ENCODE results near the gene IMMP2L.

- TF ChIP-seq DPF2 (CRISPR knock-in tag; IDR thresholded peaks at IDR 0.05; ENCODE audit: borderline replicate concordance, low read depth): no peak
- TF ChIP-seq SP1 (IDR thresholded peaks at IDR 0.05): no peak
- TF ChIP-seq SP1 (CRISPR knock-in tag; IDR thresholded peaks at IDR 0.05): no peak
- no peak for TF ChIP-seq ZNF777 (CRISPR knock-in tag; IDR thresholded peaks at IDR 0.05)
- no peak for TF ChIP-seq CEBPZ (IDR thresholded peaks at IDR 0.05; ENCODE audit: low read length)
- no peak for TF ChIP-seq PATZ1 (CRISPR knock-in tag; IDR thresholded peaks at IDR 0.05)
- TF ChIP-seq PREB (CRISPR knock-in tag; IDR thresholded peaks at IDR 0.05): no peak
- TF ChIP-seq KLF16 (CRISPR knock-in tag; IDR thresholded peaks at IDR 0.05): no peak
- TF ChIP-seq ASH2L (IDR thresholded peaks at IDR 0.05; ENCODE audit: insufficient read length, low read depth, low read length): no peak
- TF ChIP-seq ZNF160 (CRISPR knock-in tag; IDR thresholded peaks at IDR 0.05): no peak
- no peak for TF ChIP-seq CTCF (CRISPR knock-in tag; IDR thresholded peaks at IDR 0.05)
- no peak for TF ChIP-seq HOXD1 (CRISPR knock-in tag; IDR thresholded peaks at IDR 0.05)
- no peak for TF ChIP-seq POLR2A (IDR thresholded peaks at IDR 0.05; ENCODE audit: insufficient read depth in 1 of 2, low read depth in 2 of 2, low read length in 2 of 2)
- TF ChIP-seq EP300 (IDR thresholded peaks at IDR 0.05; ENCODE audit: low read depth in 2 of 2, low read length in 2 of 2): no peak
- TF ChIP-seq EP300 (CRISPR knock-in tag; IDR thresholded peaks at IDR 0.05; ENCODE audit: borderline replicate concordance): no peak
These were observed 335.5 kb downstream of the IMMP2L start for GRCh38 chr7:111226800-111227199.

Measured in HepG2 (cell line).